Upper lobe of left lung (tissue), 6 donors: ENCODE data around the gene C2orf80. TPM values are rescaled to one million over a fixed set of nuclear protein-coding genes. Genes with fewer than 3 reads are reported as not detected.

Experiments used
- ATAC-seq, 2 donors: fragments of 200-7000 bp; cut with Tn5 transposase; one replicate each; pipeline ENCODE4 v1.9.1; 2022; ENCODE audit warnings: mild to moderate bottlenecking in 2 of 2, moderate library complexity in 2 of 2; ENCODE audit not compliant: low FRiP score in 2 of 2
- DNase-seq, 2 donors: peaks; one replicate each; pipeline ENCODE4 v3.0.0-alpha.2; 2019 to 2020
- H3K27ac ChIP-seq, 4 donors: fragments of 200-600 bp; sonication (generic); one replicate each; pipeline ENCODE4 v1.5.1; 2016 to 2019
- H3K27me3 ChIP-seq, 4 donors: fragments of 200-600 bp; sonication (generic); one replicate each; pipeline ENCODE4 v1.5.1; 2017 to 2019
- H3K36me3 ChIP-seq, 4 donors: fragments of 200-600 bp; sonication (generic); one replicate each; pipeline ENCODE4 v1.5.1; 2016 to 2019
- H3K4me1 ChIP-seq, 4 donors: fragments of 200-600 bp; sonication (generic); one replicate each; pipeline ENCODE4 v1.5.1; 2018 to 2019
- H3K4me3 ChIP-seq, 4 donors: fragments of 200-600 bp; sonication (generic); one replicate each; pipeline ENCODE4 v1.5.1; 2017 to 2019; ENCODE audit warnings: mild to moderate bottlenecking in 2 of 4, moderate library complexity in 1 of 4
- H3K9me3 ChIP-seq, 4 donors: fragments of 200-600 bp; sonication (generic); one replicate each; pipeline ENCODE4 v1.5.1; 2018 to 2019
- EP300 ChIP-seq, 4 donors: sonication (generic); formaldehyde crosslinking; IDR thresholded peaks; one replicate each; pipeline ENCODE4 v1.5.1; 2017; ENCODE audit warnings: antibody characterized with exemption in 4 of 4, control low read depth in 2 of 4
- POLR2A ChIP-seq, 4 donors: fragments of 450-650 bp; IDR thresholded peaks; one replicate each; pipeline ENCODE4 v1.5.1; 2016 to 2017; ENCODE audit warnings: antibody characterized with exemption in 4 of 4, mild to moderate bottlenecking in 2 of 4
- POLR2AphosphoS5 ChIP-seq, 2 donors: sonication (generic); formaldehyde crosslinking; IDR thresholded peaks; one replicate each; pipeline ENCODE4 v1.5.1; 2017; ENCODE audit warnings: antibody characterized with exemption in 2 of 2
- WGBS, 2 donors: methylation state at CpG; one replicate each; pipeline ENCODE4 v1.1.5; 2017 to 2018; 5-methylcytosine and 5-hydroxymethylcytosine counted together
- total RNA-seq, 6 donors: library from RNA; depleted of rRNA in 4 of 6; stranded (reverse); fragments of >200 nt in 4 of 6; gene quantifications; one replicate each; pipeline versions ENCODE4 v1.1.0 to v1.2.1, GENCODE V29; 2016 to 2021
- TF ChIP-seq, protein P1 (sequence below), 6 experiments: fragments of 450-650 bp in 4 of 6; fragments of 200-600 bp in 2 of 6; sonication (generic) in 2 of 6; IDR thresholded peaks; one replicate each; pipeline ENCODE4 v1.5.1; 2016 to 2019; ENCODE audit warnings: antibody characterized with exemption in 6 of 6
- donor health status: DM: no; HTN: no; CAD: no; lungs with moderate emphysema.
- donor health status: DM: no; HTN: yes; CAD: no; lungs with severe emphysema.

C2orf80 gene
- total RNA-seq, 6 donors from 2014 or later: not detected

GRCh38 chr2:208156439-208156838 is 33.4 kb downstream of the C2orf80 start:
- ATAC-seq (no peak), DNase-seq (no peak)
- Histone ChIP-seq H3K27ac (no peak overlapping the region), H3K27me3 (no peaks in the 10 kb centered on the region), H3K9me3 (no peaks in the 10 kb centered on the region), H3K4me3 (no peak overlapping the region), H3K36me3 (no peaks in the 10 kb centered on the region), H3K4me1 (no peaks in the 10 kb centered on the region)
- TF ChIP-seq POLR2AphosphoS5 (IDR thresholded peaks at IDR 0.05): no peak
- WGBS, 2 donors: 57 to 73% methylated on average over 1 to 2 of the region's 2 CpGs

- H3K4me3 ChIP-seq: no peak overlapping the region
- TF ChIP-seq POLR2A (IDR thresholded peaks at IDR 0.05) (no peak), EP300 (IDR thresholded peaks at IDR 0.05) (no peak)
Measured at GRCh38 chr2:208153156-208153555, 36.7 kb downstream of the C2orf80 start.

DNA sequence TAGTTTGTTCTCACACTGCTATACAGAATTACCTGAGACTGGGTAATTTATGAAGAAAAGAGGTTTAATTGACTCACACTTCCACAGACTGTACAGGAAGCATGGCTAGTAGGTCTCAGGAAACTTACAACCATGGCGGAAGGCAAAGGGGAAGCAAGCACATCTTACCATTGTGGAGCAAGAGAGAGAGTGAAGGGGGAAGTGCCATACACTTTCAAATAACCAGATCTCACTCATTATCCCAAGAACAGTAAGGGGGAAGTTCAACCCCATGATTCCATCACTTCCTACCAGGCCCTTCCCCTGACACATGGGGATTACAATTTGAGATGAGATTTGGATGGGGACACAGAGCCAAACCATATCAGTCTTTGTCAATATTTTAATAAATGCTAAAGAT is 38.9 kb downstream of the C2orf80 start:
- H3K4me3 ChIP-seq: no peak overlapping the region
- 68 to 69% methylated on average over 1 of the region's 1 CpG for WGBS, 2 donors
- no peaks in the 10 kb centered on the region for H3K36me3 ChIP-seq
- no peaks in the 10 kb centered on the region for H3K9me3 ChIP-seq
- TF ChIP-seq POLR2AphosphoS5 (IDR thresholded peaks at IDR 0.05) (no peak), EP300 (IDR thresholded peaks at IDR 0.05) (no peak), POLR2A (IDR thresholded peaks at IDR 0.05) (no peak)
- TF ChIP-seq, protein P1, sequence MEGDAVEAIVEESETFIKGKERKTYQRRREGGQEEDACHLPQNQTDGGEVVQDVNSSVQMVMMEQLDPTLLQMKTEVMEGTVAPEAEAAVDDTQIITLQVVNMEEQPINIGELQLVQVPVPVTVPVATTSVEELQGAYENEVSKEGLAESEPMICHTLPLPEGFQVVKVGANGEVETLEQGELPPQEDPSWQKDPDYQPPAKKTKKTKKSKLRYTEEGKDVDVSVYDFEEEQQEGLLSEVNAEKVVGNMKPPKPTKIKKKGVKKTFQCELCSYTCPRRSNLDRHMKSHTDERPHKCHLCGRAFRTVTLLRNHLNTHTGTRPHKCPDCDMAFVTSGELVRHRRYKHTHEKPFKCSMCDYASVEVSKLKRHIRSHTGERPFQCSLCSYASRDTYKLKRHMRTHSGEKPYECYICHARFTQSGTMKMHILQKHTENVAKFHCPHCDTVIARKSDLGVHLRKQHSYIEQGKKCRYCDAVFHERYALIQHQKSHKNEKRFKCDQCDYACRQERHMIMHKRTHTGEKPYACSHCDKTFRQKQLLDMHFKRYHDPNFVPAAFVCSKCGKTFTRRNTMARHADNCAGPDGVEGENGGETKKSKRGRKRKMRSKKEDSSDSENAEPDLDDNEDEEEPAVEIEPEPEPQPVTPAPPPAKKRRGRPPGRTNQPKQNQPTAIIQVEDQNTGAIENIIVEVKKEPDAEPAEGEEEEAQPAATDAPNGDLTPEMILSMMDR (IDR thresholded peaks at IDR 0.05): no peak
- no peaks in the 10 kb centered on the region for H3K27me3 ChIP-seq
- DNase-seq: no peak
- H3K4me1 ChIP-seq: no peaks in the 10 kb centered on the region
- no peak for ATAC-seq
- no peak overlapping the region for H3K27ac ChIP-seq

More at GRCh38 chr2:208153156-208153555, 36.7 kb downstream of the C2orf80 start:
- ATAC-seq (no peak), DNase-seq (no peak)
- Histone ChIP-seq H3K27me3 (no peaks in the 10 kb centered on the region), H3K9me3 (no peaks in the 10 kb centered on the region), H3K36me3 (no peaks in the 10 kb centered on the region), H3K27ac (no peak overlapping the region), H3K4me1 (no peaks in the 10 kb centered on the region)

- DNase-seq: no peak
- Histone ChIP-seq H3K27ac (no peak overlapping the region), H3K9me3 (no peaks in the 10 kb centered on the region), H3K4me3 (no peak overlapping the region), H3K27me3 (no peaks in the 10 kb centered on the region), H3K4me1 (no peaks in the 10 kb centered on the region), H3K36me3 (no peaks in the 10 kb centered on the region)
- TF ChIP-seq POLR2A (IDR thresholded peaks at IDR 0.05) (no peak), POLR2AphosphoS5 (IDR thresholded peaks at IDR 0.05) (no peak), EP300 (IDR thresholded peaks at IDR 0.05) (no peak)
- TF ChIP-seq, protein P1 (IDR thresholded peaks at IDR 0.05): no peak
- ATAC-seq: no peak
Measured at GRCh38 chr2:208150094-208150493, 39.7 kb downstream of the C2orf80 start.

DNA sequence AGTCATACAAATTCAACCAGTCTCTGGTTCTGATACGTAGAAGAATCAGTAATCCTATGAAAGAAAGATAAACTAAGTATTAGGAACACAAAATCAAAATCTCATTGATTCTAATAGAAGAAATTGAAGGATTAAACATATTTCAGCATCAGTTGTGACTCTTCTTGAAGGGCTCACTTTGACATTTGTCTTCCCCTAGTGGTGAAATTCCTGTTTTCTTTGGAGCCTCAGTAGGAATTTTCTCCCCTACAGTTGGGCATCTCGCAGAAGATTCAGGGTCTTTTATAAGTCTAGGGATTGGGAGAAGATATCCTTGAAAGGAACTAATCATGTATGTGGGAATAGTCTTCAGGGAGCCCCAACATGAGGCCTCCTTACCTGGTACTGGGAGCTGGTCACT is 41.0 kb downstream of the C2orf80 start:
- no peak for ATAC-seq
- Histone ChIP-seq H3K36me3 (no peaks in the 10 kb centered on the region), H3K4me1 (no peaks in the 10 kb centered on the region), H3K27me3 (no peaks in the 10 kb centered on the region), H3K4me3 (no peak overlapping the region), H3K9me3 (no peaks in the 10 kb centered on the region), H3K27ac (no peak overlapping the region)
- no peak for TF ChIP-seq EP300 (IDR thresholded peaks at IDR 0.05)
- TF ChIP-seq POLR2A (IDR thresholded peaks at IDR 0.05): no peak
- TF ChIP-seq, protein P1 (IDR thresholded peaks at IDR 0.05): no peak
- TF ChIP-seq POLR2AphosphoS5 (IDR thresholded peaks at IDR 0.05): no peak
- WGBS, 2 donors: 64 to 74% methylated on average over 2 of the region's 2 CpGs
- DNase-seq: no peak

GRCh38 chr2:208147759-208148158 is 42.1 kb downstream of the C2orf80 start:
- H3K9me3 ChIP-seq: no peaks in the 10 kb centered on the region
- no peak for DNase-seq
- H3K36me3 ChIP-seq: no peaks in the 10 kb centered on the region
- ATAC-seq: no peak
- no peak overlapping the region for H3K4me3 ChIP-seq
- H3K4me1 ChIP-seq: no peaks in the 10 kb centered on the region
- H3K27ac ChIP-seq: no peak overlapping the region
- TF ChIP-seq, protein P1 (IDR thresholded peaks at IDR 0.05): no peak
- TF ChIP-seq POLR2AphosphoS5 (IDR thresholded peaks at IDR 0.05) (no peak), POLR2A (IDR thresholded peaks at IDR 0.05) (no peak), EP300 (IDR thresholded peaks at IDR 0.05) (no peak)
- H3K27me3 ChIP-seq: no peaks in the 10 kb centered on the region
- WGBS, 2 donors: 75 to 77% methylated on average over 3 of the region's 3 CpGs
